ENCODE results near the gene TFDP2. TPM values are rescaled to one million over a fixed set of nuclear protein-coding genes. Genes with fewer than 3 reads are reported as not detected.
A peak's percentile ranks its signal among the peaks of the same experiment; 100 is the strongest.

Gene TFDP2
- total RNA-seq, 1 experiment from 2014 or later: 48.2 TPM

DNA sequence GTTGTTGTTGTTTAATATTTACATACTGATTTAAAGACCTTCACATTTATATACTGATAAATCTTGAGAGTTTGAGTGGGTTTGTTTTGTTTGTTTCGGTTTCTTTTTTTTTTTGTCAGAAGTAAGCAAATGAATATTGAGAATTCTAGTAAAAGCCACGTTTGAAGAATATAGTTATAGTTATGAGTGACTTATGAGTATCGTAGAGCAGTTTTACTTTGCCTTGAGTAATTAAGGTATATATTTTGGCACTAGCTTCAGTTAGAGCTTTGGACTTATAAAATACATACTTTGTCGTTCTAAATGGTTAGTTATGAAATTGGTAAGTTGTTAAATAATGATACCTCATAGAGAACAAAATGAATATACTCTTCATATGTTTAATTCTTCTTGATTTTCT is 245.1 kb downstream of the TFDP2 start (continued):
- TF ChIP-seq, protein P1, sequence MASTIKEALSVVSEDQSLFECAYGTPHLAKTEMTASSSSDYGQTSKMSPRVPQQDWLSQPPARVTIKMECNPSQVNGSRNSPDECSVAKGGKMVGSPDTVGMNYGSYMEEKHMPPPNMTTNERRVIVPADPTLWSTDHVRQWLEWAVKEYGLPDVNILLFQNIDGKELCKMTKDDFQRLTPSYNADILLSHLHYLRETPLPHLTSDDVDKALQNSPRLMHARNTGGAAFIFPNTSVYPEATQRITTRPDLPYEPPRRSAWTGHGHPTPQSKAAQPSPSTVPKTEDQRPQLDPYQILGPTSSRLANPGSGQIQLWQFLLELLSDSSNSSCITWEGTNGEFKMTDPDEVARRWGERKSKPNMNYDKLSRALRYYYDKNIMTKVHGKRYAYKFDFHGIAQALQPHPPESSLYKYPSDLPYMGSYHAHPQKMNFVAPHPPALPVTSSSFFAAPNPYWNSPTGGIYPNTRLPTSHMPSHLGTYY (CRISPR knock-in tag; IDR thresholded peaks at IDR 0.05): no peak
- TF ChIP-seq, protein P2, sequence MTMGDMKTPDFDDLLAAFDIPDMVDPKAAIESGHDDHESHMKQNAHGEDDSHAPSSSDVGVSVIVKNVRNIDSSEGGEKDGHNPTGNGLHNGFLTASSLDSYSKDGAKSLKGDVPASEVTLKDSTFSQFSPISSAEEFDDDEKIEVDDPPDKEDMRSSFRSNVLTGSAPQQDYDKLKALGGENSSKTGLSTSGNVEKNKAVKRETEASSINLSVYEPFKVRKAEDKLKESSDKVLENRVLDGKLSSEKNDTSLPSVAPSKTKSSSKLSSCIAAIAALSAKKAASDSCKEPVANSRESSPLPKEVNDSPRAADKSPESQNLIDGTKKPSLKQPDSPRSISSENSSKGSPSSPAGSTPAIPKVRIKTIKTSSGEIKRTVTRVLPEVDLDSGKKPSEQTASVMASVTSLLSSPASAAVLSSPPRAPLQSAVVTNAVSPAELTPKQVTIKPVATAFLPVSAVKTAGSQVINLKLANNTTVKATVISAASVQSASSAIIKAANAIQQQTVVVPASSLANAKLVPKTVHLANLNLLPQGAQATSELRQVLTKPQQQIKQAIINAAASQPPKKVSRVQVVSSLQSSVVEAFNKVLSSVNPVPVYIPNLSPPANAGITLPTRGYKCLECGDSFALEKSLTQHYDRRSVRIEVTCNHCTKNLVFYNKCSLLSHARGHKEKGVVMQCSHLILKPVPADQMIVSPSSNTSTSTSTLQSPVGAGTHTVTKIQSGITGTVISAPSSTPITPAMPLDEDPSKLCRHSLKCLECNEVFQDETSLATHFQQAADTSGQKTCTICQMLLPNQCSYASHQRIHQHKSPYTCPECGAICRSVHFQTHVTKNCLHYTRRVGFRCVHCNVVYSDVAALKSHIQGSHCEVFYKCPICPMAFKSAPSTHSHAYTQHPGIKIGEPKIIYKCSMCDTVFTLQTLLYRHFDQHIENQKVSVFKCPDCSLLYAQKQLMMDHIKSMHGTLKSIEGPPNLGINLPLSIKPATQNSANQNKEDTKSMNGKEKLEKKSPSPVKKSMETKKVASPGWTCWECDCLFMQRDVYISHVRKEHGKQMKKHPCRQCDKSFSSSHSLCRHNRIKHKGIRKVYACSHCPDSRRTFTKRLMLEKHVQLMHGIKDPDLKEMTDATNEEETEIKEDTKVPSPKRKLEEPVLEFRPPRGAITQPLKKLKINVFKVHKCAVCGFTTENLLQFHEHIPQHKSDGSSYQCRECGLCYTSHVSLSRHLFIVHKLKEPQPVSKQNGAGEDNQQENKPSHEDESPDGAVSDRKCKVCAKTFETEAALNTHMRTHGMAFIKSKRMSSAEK (CRISPR knock-in tag; IDR thresholded peaks at IDR 0.05; ENCODE audit: borderline replicate concordance): no peak
- no peak for TF ChIP-seq TEAD1 (CRISPR knock-in tag; IDR thresholded peaks at IDR 0.05)
- TF ChIP-seq, protein P3, sequence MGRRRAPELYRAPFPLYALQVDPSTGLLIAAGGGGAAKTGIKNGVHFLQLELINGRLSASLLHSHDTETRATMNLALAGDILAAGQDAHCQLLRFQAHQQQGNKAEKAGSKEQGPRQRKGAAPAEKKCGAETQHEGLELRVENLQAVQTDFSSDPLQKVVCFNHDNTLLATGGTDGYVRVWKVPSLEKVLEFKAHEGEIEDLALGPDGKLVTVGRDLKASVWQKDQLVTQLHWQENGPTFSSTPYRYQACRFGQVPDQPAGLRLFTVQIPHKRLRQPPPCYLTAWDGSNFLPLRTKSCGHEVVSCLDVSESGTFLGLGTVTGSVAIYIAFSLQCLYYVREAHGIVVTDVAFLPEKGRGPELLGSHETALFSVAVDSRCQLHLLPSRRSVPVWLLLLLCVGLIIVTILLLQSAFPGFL (CRISPR knock-in tag; IDR thresholded peaks at IDR 0.05; ENCODE audit: borderline replicate concordance): no peak
- TF ChIP-seq, protein P4, sequence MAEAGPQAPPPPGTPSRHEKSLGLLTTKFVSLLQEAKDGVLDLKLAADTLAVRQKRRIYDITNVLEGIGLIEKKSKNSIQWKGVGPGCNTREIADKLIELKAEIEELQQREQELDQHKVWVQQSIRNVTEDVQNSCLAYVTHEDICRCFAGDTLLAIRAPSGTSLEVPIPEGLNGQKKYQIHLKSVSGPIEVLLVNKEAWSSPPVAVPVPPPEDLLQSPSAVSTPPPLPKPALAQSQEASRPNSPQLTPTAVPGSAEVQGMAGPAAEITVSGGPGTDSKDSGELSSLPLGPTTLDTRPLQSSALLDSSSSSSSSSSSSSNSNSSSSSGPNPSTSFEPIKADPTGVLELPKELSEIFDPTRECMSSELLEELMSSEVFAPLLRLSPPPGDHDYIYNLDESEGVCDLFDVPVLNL (CRISPR knock-in tag; IDR thresholded peaks at IDR 0.05; ENCODE audit: borderline replicate concordance, low read depth): no peak
- no peak for TF ChIP-seq OVOL2 (CRISPR knock-in tag; IDR thresholded peaks at IDR 0.05; ENCODE audit: borderline replicate concordance)
- no peak for TF ChIP-seq ETV6 (CRISPR knock-in tag; IDR thresholded peaks at IDR 0.05)
- no peak for TF ChIP-seq GABPB1 (CRISPR knock-in tag; IDR thresholded peaks at IDR 0.05)
- TF ChIP-seq RORB (CRISPR knock-in tag; IDR thresholded peaks at IDR 0.05): no peak
- no peak for TF ChIP-seq SOX15 (CRISPR knock-in tag; IDR thresholded peaks at IDR 0.05)
- TF ChIP-seq, protein P5, sequence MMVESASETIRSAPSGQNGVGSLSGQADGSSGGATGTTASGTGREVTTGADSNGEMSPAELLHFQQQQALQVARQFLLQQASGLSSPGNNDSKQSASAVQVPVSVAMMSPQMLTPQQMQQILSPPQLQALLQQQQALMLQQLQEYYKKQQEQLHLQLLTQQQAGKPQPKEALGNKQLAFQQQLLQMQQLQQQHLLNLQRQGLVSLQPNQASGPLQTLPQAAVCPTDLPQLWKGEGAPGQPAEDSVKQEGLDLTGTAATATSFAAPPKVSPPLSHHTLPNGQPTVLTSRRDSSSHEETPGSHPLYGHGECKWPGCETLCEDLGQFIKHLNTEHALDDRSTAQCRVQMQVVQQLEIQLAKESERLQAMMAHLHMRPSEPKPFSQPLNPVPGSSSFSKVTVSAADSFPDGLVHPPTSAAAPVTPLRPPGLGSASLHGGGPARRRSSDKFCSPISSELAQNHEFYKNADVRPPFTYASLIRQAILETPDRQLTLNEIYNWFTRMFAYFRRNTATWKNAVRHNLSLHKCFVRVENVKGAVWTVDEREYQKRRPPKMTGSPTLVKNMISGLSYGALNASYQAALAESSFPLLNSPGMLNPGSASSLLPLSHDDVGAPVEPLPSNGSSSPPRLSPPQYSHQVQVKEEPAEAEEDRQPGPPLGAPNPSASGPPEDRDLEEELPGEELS (CRISPR knock-in tag; IDR thresholded peaks at IDR 0.05): no peak

DNA sequence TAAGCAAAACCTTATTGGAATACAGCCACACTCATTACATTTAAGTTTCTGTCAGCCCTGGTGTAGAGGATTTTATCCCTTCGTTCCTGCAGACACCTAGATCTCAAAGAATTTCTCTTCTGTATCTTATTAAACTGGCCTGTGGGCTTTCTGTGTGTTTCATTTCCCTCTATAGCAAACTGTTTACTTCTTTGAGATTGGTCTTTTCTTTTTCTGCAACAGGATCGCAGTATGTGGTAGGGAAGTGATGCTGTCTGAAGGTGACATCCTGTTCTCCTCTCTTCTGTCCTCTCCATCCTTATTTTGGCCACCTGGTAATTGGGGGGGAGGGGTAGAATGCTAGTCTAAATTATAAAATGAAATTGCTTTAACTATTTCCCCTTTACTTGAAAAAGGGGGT is 247.4 kb downstream of the TFDP2 start:
- H3K4me3 Mint-ChIP-seq: no peak overlapping the region
- H3K36me3 Mint-ChIP-seq: peaks cover 60% of the 10 kb centered on the region
- H3K27me3 Mint-ChIP-seq (ENCODE audit: low read depth): peaks cover 3% of the 10 kb centered on the region; the same call in 1 of the 2 replicates
- H3K9me3 Mint-ChIP-seq: peaks cover 34% of the 10 kb centered on the region
- DNase-seq (ENCODE audit: low spot score) (no peak), ATAC-seq (no peak)
- H3K4me1 Mint-ChIP-seq: peaks cover 6% of the 10 kb centered on the region
- ChIA-PET POLR2A (no interaction called here), CTCF (interaction anchor here (0.9 kb wide), 1 partner anchor 119 kb away, joined by 3 read pairs; no protein-coding TSS in a partner anchor)
- H3K27ac Mint-ChIP-seq: 0 out of 2 replicates have a peak overlapping the region, but pooled peaks have one; percentile 48
- TF ChIP-seq ESRRA (CRISPR knock-in tag; IDR thresholded peaks at IDR 0.05; ENCODE audit: borderline replicate concordance): no peak
- no peak for TF ChIP-seq IRF2 (CRISPR knock-in tag; IDR thresholded peaks at IDR 0.05; ENCODE audit: borderline replicate concordance, low read depth)
- TF ChIP-seq, protein P6, sequence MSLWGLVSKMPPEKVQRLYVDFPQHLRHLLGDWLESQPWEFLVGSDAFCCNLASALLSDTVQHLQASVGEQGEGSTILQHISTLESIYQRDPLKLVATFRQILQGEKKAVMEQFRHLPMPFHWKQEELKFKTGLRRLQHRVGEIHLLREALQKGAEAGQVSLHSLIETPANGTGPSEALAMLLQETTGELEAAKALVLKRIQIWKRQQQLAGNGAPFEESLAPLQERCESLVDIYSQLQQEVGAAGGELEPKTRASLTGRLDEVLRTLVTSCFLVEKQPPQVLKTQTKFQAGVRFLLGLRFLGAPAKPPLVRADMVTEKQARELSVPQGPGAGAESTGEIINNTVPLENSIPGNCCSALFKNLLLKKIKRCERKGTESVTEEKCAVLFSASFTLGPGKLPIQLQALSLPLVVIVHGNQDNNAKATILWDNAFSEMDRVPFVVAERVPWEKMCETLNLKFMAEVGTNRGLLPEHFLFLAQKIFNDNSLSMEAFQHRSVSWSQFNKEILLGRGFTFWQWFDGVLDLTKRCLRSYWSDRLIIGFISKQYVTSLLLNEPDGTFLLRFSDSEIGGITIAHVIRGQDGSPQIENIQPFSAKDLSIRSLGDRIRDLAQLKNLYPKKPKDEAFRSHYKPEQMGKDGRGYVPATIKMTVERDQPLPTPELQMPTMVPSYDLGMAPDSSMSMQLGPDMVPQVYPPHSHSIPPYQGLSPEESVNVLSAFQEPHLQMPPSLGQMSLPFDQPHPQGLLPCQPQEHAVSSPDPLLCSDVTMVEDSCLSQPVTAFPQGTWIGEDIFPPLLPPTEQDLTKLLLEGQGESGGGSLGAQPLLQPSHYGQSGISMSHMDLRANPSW (CRISPR knock-in tag; conservative IDR thresholded peaks at IDR 0.05; ENCODE audit: low read depth): no peak
- no peak for TF ChIP-seq TEAD1 (CRISPR knock-in tag; IDR thresholded peaks at IDR 0.05)
- TF ChIP-seq CREB1 (CRISPR knock-in tag; IDR thresholded peaks at IDR 0.05): no peak
- no peak for TF ChIP-seq ZNF671 (CRISPR knock-in tag; IDR thresholded peaks at IDR 0.05)
- no peak for TF ChIP-seq HMGA2 (CRISPR knock-in tag; IDR thresholded peaks at IDR 0.05)
- TF ChIP-seq, protein P7, sequence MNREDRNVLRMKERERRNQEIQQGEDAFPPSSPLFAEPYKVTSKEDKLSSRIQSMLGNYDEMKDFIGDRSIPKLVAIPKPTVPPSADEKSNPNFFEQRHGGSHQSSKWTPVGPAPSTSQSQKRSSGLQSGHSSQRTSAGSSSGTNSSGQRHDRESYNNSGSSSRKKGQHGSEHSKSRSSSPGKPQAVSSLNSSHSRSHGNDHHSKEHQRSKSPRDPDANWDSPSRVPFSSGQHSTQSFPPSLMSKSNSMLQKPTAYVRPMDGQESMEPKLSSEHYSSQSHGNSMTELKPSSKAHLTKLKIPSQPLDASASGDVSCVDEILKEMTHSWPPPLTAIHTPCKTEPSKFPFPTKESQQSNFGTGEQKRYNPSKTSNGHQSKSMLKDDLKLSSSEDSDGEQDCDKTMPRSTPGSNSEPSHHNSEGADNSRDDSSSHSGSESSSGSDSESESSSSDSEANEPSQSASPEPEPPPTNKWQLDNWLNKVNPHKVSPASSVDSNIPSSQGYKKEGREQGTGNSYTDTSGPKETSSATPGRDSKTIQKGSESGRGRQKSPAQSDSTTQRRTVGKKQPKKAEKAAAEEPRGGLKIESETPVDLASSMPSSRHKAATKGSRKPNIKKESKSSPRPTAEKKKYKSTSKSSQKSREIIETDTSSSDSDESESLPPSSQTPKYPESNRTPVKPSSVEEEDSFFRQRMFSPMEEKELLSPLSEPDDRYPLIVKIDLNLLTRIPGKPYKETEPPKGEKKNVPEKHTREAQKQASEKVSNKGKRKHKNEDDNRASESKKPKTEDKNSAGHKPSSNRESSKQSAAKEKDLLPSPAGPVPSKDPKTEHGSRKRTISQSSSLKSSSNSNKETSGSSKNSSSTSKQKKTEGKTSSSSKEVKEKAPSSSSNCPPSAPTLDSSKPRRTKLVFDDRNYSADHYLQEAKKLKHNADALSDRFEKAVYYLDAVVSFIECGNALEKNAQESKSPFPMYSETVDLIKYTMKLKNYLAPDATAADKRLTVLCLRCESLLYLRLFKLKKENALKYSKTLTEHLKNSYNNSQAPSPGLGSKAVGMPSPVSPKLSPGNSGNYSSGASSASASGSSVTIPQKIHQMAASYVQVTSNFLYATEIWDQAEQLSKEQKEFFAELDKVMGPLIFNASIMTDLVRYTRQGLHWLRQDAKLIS (CRISPR knock-in tag; IDR thresholded peaks at IDR 0.05; ENCODE audit: borderline replicate concordance): no peak
- TF ChIP-seq, protein P8, sequence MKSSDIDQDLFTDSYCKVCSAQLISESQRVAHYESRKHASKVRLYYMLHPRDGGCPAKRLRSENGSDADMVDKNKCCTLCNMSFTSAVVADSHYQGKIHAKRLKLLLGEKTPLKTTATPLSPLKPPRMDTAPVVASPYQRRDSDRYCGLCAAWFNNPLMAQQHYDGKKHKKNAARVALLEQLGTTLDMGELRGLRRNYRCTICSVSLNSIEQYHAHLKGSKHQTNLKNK (CRISPR knock-in tag; IDR thresholded peaks at IDR 0.05): no peak

Data from WTC11 (cell line).